DMS153 treated with DMSO at 0.1 percent for 48 hours (cell line): Measurements from ENCODE around the gene ITGB4.

ENCODE experiments used
- DNase-seq: peaks from one replicate; lab custom pipeline; 2025; ENCODE audit not compliant: unreplicated experiment; lab: John Stamatoyannopoulos, UW

The ITGB4 gene

GRCh38 chr17:75720656-75721462, at the start of gene ITGB4:
TSS of gene ITGB4 (plus strand) at chr17:75721459. CDS start at chr17:75724704, 3,245 bp downstream.
- DNase-seq, result no peak

- no peak for DNase-seq
Observed at GRCh38 chr17:75672011-75672410, 49.2 kb upstream of the ITGB4 start.

DNA sequence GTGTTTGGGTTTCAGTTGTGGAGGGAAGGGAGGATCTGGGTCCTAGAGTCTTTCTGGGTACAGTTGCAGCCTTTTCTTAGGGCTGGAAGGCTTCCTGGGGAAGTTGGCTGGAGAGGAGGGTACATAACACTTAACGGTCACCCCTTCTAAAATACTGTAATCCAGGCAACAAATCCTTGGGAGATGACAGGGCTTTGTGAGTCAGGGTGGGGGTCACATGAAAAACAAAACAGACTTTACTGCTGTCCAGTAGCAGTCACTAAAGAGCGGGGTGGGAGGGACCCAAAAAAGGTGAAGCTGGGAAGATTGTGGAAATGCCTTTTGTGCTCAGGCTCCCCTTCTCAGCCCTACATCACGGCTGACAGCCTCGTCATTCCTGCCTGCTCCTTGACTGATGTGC, 47.8 kb upstream of the ITGB4 start:
- DNase-seq, result no peak

GRCh38 chr17:75676461-75676860, 44.8 kb upstream of the ITGB4 start:
- no peak for DNase-seq

GRCh38 chr17:75679706-75680211, 41.5 kb upstream of the ITGB4 start:
- peak; percentile 40 for DNase-seq

- DNase-seq, result no peak
Observed at GRCh38 chr17:75680431-75680830, 40.8 kb upstream of the ITGB4 start.

DNA sequence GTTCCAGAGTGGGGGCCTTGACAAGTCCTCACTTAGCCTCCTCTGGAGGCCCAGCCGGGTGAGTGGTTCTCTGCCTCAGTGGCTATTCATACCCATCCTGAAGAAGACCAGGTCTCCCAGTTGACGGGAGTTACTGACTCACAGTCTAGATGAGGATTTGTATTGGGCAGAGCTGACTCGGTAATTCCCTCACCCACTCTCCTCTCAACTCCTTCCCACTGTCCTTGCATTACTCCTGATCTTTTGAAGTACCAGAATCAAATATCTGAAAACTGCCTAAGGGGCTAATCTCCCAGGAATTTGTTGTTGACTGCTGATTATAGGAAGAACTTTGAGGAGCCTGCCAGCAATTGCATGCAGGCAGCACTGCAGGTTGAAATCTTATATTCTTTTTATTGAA, 40.0 kb upstream of the ITGB4 start:
- DNase-seq, result no peak

- no peak for DNase-seq
Observed at GRCh38 chr17:75683583-75683982, 37.7 kb upstream of the ITGB4 start.

DNA sequence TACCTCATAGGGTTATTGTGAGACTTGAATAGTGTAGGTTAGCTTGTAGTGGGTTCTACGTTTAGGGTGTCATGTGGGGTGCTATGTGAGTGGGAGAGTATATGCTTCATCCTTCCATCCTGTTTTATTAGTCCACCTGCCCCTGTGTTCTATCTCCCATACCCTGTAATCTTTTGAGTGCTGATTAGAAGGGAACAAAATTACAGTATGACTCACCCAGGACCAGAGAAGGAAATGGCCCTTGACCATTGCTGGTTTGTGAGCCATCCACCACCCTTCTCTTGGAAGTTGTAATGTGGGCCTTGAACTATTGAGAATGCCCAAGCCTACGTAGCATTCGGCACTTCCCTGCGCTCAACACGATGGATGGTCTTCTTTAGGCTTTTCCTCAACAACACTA, 37.0 kb upstream of the ITGB4 start:
- DNase-seq, result no peak

GRCh38 chr17:75684924-75685323, 36.3 kb upstream of the ITGB4 start:
- DNase-seq, result no peak

GRCh38 chr17:75685499-75685898, 35.8 kb upstream of the ITGB4 start:
- no peak for DNase-seq

- no peak for DNase-seq
Observed at GRCh38 chr17:75688209-75688825, 32.9 kb upstream of the ITGB4 start.

DNA sequence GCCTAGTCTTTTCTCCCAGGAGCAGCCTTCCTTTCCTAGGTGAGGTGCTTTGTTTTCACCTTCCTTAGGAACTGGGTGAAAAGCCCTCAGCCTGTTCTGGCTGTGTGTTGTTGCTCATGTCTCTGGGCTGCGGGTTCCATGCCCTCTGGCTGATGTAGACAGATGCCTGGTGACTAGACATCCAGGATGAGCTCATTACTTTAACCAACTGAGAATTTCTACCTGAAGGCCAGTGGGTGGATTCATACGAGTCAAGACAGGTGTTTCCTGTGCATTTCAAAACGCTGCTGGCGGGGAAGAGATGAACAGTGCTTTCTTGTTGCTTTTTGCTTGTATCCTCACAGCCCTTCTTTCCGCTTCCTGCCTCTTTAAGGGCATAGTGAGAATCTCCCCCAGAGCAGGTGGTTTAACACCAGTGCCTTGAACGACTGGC, 31.8 kb upstream of the ITGB4 start:
- DNase-seq, result no peak

- no peak for DNase-seq
Observed at GRCh38 chr17:75691371-75691791, 29.9 kb upstream of the ITGB4 start.

- DNase-seq, result no peak
Observed at GRCh38 chr17:75691801-75692626, 29.2 kb upstream of the ITGB4 start.

GRCh38 chr17:75692976-75693375, 28.3 kb upstream of the ITGB4 start:
- DNase-seq, result no peak

DNA sequence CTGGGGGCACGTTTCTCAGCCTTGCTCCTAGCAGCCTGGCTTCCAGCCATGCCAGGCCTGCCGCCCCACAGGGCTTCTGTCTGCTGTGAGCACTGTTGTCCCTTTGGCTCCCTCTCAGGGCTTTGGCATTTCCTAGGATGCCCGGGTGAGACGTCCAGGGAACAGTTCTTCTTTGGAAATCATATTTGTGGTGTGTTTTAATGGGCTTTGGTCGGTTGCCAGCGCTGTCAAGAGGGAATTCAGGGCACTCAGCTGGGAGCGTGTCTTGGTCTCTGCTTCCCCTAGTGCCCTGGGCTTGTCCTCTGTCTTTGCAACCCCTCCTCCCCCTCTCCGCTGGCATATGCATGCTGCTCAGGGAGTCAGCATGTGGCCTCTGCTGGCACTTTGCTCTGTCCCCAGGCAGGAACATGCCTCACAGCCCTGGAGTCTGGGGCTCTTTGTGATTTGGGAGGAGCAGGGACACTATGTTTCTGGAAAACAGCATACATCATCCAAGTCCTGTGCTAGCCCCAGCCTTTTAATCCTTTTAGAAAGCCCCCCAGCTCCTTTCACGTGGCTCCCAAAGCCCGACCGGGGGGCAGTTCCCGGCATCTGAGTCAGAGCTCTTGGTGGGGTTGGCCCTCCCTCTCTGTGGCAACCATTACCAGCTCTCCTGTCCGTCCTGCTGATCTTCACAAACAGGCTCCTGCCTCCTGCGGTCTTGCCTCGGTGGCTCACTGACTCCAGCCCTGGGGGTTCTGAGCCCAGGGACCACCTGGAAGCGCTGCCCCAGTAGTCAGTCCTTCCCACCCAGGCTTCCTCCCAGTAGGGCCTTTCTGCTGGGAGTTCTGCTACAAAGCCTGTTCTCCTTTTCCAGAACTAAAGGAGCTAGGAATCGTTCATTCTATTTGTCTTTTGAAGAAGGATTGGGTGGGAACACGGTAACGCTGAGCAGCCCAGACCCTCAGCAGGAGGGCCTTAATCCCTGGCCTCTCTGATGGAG, 27.5 kb upstream of the ITGB4 start:
- no peak for DNase-seq

DNA sequence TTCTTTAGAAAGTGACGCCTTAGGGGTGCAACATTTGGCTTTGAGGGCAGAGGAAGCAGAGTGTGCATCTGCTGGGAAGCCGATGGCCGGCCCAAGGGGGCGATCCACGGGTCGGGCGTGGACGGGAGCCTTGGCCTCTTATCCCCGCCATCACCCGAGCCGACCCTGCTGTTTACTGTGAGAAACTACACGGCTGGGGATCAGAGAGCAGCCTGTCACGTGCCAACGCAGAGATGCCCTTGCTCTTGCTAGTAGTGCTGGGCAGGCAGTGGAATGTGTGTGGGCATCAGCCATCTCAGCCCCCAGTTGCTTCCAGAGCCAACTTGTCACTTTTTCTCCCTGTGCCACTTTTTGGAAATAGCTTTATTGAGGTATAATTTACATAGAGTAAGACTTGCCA, 26.7 kb upstream of the ITGB4 start:
- DNase-seq, result no peak

GRCh38 chr17:75695141-75695829, 26.0 kb upstream of the ITGB4 start:
- no peak for DNase-seq

DNA sequence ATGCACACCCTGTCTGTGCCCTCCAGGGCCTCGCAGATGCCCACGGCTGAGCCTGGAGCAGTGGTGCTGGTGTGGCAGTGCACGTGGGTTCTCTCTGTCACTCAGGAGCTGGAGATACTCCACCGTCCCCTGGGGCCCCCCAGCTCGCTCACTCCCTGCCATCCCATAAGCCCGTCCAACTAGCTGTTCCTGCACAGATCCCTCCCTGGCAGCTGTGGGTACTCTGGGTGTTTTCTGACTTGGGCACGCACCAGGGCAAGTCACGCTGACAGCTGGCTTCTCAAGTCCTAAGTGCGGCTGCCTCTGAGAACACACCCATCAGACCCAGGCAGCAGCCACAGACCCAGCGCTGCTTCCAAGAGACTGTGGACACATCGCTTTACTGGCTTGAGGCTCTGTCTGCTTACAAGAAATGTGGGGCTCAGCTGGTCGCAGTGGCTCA, 25.4 kb upstream of the ITGB4 start:
- DNase-seq, result no peak
